ENCODE results near the gene OIT3. TPM values are rescaled to one million over a fixed set of nuclear protein-coding genes. Genes with fewer than 3 reads are reported as not detected.
"Not testable (repeated sequence)": the region's sequence is repeated elsewhere in the genome, so short reads cannot be mapped to it uniquely, and the experiment has no call there.

The OIT3 gene
- total and polyA plus RNA-seq, 8 donors = 0.05 to 2.0 (median 0.45) TPM; not detected in 3

- no peaks in the 10 kb centered on the region for H3K4me1 ChIP-seq
- no peak for DNase-seq
- no peak overlapping the region for H3K27ac ChIP-seq
- WGBS, 5 donors = 90 to 100% (median 98%) methylated on average over 2 of the region's 2 CpGs
- intact Hi-C loops (cut with DNase I; ENCODE audit: low total_unique reads) = no loop called here
- H3K27me3 ChIP-seq = no peaks in the 10 kb centered on the region
- H3K9me3 ChIP-seq = no peaks in the 10 kb centered on the region
- no peak overlapping the region for H3K4me3 ChIP-seq
- TF ChIP-seq POLR2A (IDR thresholded peaks at IDR 0.05) = no peak
- no peak for TF ChIP-seq CTCF (IDR thresholded peaks at IDR 0.05)
- TF ChIP-seq POLR2AphosphoS5 (IDR thresholded peaks at IDR 0.05) = no peak
- TF ChIP-seq EP300 (IDR thresholded peaks at IDR 0.05) = no peak
- H3K36me3 ChIP-seq = no peaks in the 10 kb centered on the region
Observed at GRCh38 chr10:72911758-72912157, 18.2 kb downstream of the OIT3 start.

- no peak for DNase-seq
- no peak overlapping the region for H3K4me3 ChIP-seq
- H3K27me3 ChIP-seq = no peaks in the 10 kb centered on the region
- no peak overlapping the region for H3K27ac ChIP-seq
- TF ChIP-seq POLR2A (IDR thresholded peaks at IDR 0.05) (no peak), EP300 (IDR thresholded peaks at IDR 0.05) (no peak), CTCF (IDR thresholded peaks at IDR 0.05) (no peak), POLR2AphosphoS5 (IDR thresholded peaks at IDR 0.05) (no peak)
- H3K4me1 ChIP-seq = no peaks in the 10 kb centered on the region
- no peaks in the 10 kb centered on the region for H3K9me3 ChIP-seq
- intact Hi-C loops (cut with DNase I; ENCODE audit: low total_unique reads) = no loop called here
- no peaks in the 10 kb centered on the region for H3K36me3 ChIP-seq
- 84 to 95% (median 94%) methylated on average over 4 of the region's 4 CpGs for WGBS, 5 donors
Observed at GRCh38 chr10:72912736-72913135, 19.2 kb downstream of the OIT3 start.

GRCh38 chr10:72913287-72913686 is 19.7 kb downstream of the OIT3 start:
- no peak for DNase-seq
- Histone ChIP-seq H3K36me3 (no peaks in the 10 kb centered on the region), H3K4me3 (no peak overlapping the region), H3K9me3 (no peaks in the 10 kb centered on the region), H3K27ac (no peak overlapping the region), H3K4me1 (no peaks in the 10 kb centered on the region), H3K27me3 (no peaks in the 10 kb centered on the region)
- WGBS, 5 donors = 79 to 89% (median 85%) methylated on average over 7 of the region's 7 CpGs
- TF ChIP-seq POLR2AphosphoS5 (IDR thresholded peaks at IDR 0.05) = no peak
- no peak for TF ChIP-seq POLR2A (IDR thresholded peaks at IDR 0.05)
- TF ChIP-seq EP300 (IDR thresholded peaks at IDR 0.05) = no peak
- TF ChIP-seq CTCF (IDR thresholded peaks at IDR 0.05) = no peak
- intact Hi-C loops (cut with DNase I; ENCODE audit: low total_unique reads) = no loop called here

GRCh38 chr10:72917201-72917600 is 23.7 kb downstream of the OIT3 start:
- intact Hi-C loops (cut with DNase I; ENCODE audit: low total_unique reads); H3K27ac ChIP-seq; DNase-seq; H3K4me1 ChIP-seq; H3K27me3 ChIP-seq; H3K4me3 ChIP-seq; H3K36me3 ChIP-seq: not testable (repeated sequence)
- peaks cover 0 to 16% (median 8%) of the 10 kb centered on the region in 4 donors for H3K9me3 ChIP-seq
- WGBS, 5 donors = 59 to 79% (median 77%) methylated on average over 3 of the region's 3 CpGs

- H3K4me3 ChIP-seq; H3K27me3 ChIP-seq; intact Hi-C loops (cut with DNase I; ENCODE audit: low total_unique reads); H3K36me3 ChIP-seq; DNase-seq; H3K27ac ChIP-seq; H3K4me1 ChIP-seq: not testable (repeated sequence)
- WGBS, 5 donors = 71 to 89% (median 82%) methylated on average over 2 of the region's 2 CpGs
- H3K9me3 ChIP-seq = peaks cover 0 to 19% (median 8%) of the 10 kb centered on the region in 4 donors
Observed at GRCh38 chr10:72917803-72918332, 24.3 kb downstream of the OIT3 start.
